DMS153 (cell line): ENCODE measurements around the gene LCE2B.

Experiments
- DNase-seq: peaks from one replicate; lab custom pipeline; 2025; lab: John Stamatoyannopoulos, UW

The LCE2B gene

GRCh38 chr1:152735648-152736047, 49.7 kb downstream of the LCE2B start:
- no peak for DNase-seq
